OCI-LY1 (cell line): ENCODE data around the gene PIGV.

Experiments used
- H2AFZ ChIP-seq: fragments of 200-600 bp; sonication (generic), shearing (Covaris generic); 2 replicates; pipeline ENCODE4 v1.6.0; 2014; ENCODE audit warnings: antibody characterized with exemption, mild to moderate bottlenecking, low read length
- H3F3A ChIP-seq: fragments of 200-600 bp; sonication (generic), shearing (Covaris generic); 2 replicates; pipeline ENCODE4 v1.6.0; 2014; ENCODE audit warnings: mild to moderate bottlenecking, antibody characterized with exemption, low read length, moderate library complexity; ENCODE audit not compliant: insufficient read depth
- H3K27ac ChIP-seq: fragments of 200-600 bp; sonication (generic); 2 replicates; pipeline ENCODE4 v1.5.1; 2014; ENCODE audit warnings: low read length, mixed run types, mild to moderate bottlenecking, low read depth; ENCODE audit not compliant: poor library complexity, severe bottlenecking
- H3K27me3 ChIP-seq: fragments of 200-600 bp; sonication (generic); 2 replicates; pipeline ENCODE4 v1.6.0; 2014; ENCODE audit warnings: antibody characterized with exemption, mild to moderate bottlenecking, low read length, moderate library complexity; ENCODE audit not compliant: insufficient read depth
- H3K36me3 ChIP-seq: fragments of 200-600 bp; sonication (generic); 2 replicates; pipeline ENCODE4 v1.6.1; 2014; ENCODE audit warnings: mild to moderate bottlenecking, antibody characterized with exemption, low read length, moderate library complexity, mixed read lengths; ENCODE audit not compliant: insufficient read depth
- H3K4me1 ChIP-seq: fragments of 200-600 bp; sonication (generic); 2 replicates; pipeline ENCODE4 v1.5.1; 2014; ENCODE audit warnings: mild to moderate bottlenecking, low read length, moderate library complexity; ENCODE audit not compliant: insufficient read depth, severe bottlenecking
- H3K4me2 ChIP-seq: fragments of 200-600 bp; sonication (generic), shearing (Covaris generic); 2 replicates; pipeline ENCODE4 v1.6.1; 2014; ENCODE audit warnings: low read length
- H3K4me3 ChIP-seq: fragments of 200-600 bp; sonication (generic); 2 replicates; pipeline ENCODE4 v1.5.1; 2014; ENCODE audit warnings: low read length, low read depth, mild to moderate bottlenecking, mixed read lengths; ENCODE audit not compliant: poor library complexity, severe bottlenecking
- H3K79me2 ChIP-seq: fragments of 200-600 bp; shearing (Covaris generic); 2 replicates; pipeline ENCODE4 v1.6.1; 2016; ENCODE audit warnings: mixed run types, low read length, mixed read lengths; ENCODE audit not compliant: insufficient read depth
- H3K9ac ChIP-seq: fragments of 200-600 bp; sonication (generic), shearing (Covaris generic); 2 replicates; pipeline ENCODE4 v1.6.1; 2014; ENCODE audit warnings: mild to moderate bottlenecking, low read length, mixed read lengths
- H3K9me2 ChIP-seq: fragments of 200-600 bp; sonication (generic), shearing (Covaris generic); 2 replicates; pipeline ENCODE4 v1.6.1; 2014; ENCODE audit warnings: low read depth, mild to moderate bottlenecking, low read length, mixed read lengths
- H3K9me3 ChIP-seq: fragments of 200-600 bp; shearing (Covaris generic); 2 replicates; pipeline ENCODE4 v1.6.1; 2014; ENCODE audit warnings: low read length, mixed read lengths
- H4K20me1 ChIP-seq: fragments of 200-600 bp; sonication (generic), shearing (Covaris generic); 2 replicates; pipeline ENCODE4 v1.6.0; 2016; ENCODE audit warnings: mild to moderate bottlenecking, low read length; ENCODE audit not compliant: insufficient read depth
- CTCF ChIP-seq: fragments of 200-600 bp; sonication (generic), shearing (Covaris generic); IDR thresholded peaks from 2 replicates; pipeline ENCODE4 v1.5.1; 2017; ENCODE audit warnings: mild to moderate bottlenecking, antibody characterized with exemption, low read length, moderate library complexity, mixed read lengths
- EZH2 ChIP-seq: fragments of 200-600 bp; sonication (generic), shearing (Covaris generic); IDR thresholded peaks from 2 replicates; pipeline ENCODE4 v1.8.0; 2017; ENCODE audit warnings: borderline replicate concordance, mixed run types, mild to moderate bottlenecking, antibody characterized with exemption, low read length, moderate library complexity, mixed read lengths

PIGV gene

GRCh38 chr1:26761217-26761616 lies 26.5 kb upstream of the PIGV start:
- Histone ChIP-seq H3K9ac (no peak overlapping the region), H3K36me3 (peaks cover 86% of the 10 kb centered on the region), H2AFZ (no peak overlapping the region), H3K4me2 (no peak overlapping the region), H3K9me2 (no peaks in the 10 kb centered on the region), H3K4me3 (no peak overlapping the region), H3K27ac (no peak overlapping the region), H3K4me1 (no peaks in the 10 kb centered on the region), H3K9me3 (no peaks in the 10 kb centered on the region), H3K27me3 (no peaks in the 10 kb centered on the region), H3K79me2 (no peaks in the 10 kb centered on the region), H4K20me1 (no peaks in the 10 kb centered on the region), H3F3A (no peaks in the 10 kb centered on the region)
- TF ChIP-seq EZH2 (no peak), CTCF (no peak)

GRCh38 chr1:26767714-26768113 lies 20.0 kb upstream of the PIGV start:
- Histone ChIP-seq H3K9me2 (no peaks in the 10 kb centered on the region), H3K27ac (no peak overlapping the region), H3K36me3 (peaks cover 97% of the 10 kb centered on the region), H3K9ac (no peak overlapping the region), H3K79me2 (no peaks in the 10 kb centered on the region), H3K27me3 (no peaks in the 10 kb centered on the region), H3F3A (no peaks in the 10 kb centered on the region), H3K4me2 (no peak overlapping the region), H4K20me1 (no peaks in the 10 kb centered on the region), H3K9me3 (no peaks in the 10 kb centered on the region), H3K4me3 (no peak overlapping the region), H3K4me1 (no peaks in the 10 kb centered on the region), H2AFZ (no peak overlapping the region)
- TF ChIP-seq EZH2 (no peak), CTCF (no peak)

- Histone ChIP-seq H3K9me3 (no peaks in the 10 kb centered on the region), H3K27me3 (no peaks in the 10 kb centered on the region), H3K36me3 (peaks cover 98% of the 10 kb centered on the region), H3K9ac (no peak overlapping the region), H3F3A (no peaks in the 10 kb centered on the region), H3K4me3 (no peak overlapping the region), H4K20me1 (no peaks in the 10 kb centered on the region), H3K79me2 (no peaks in the 10 kb centered on the region), H3K27ac (no peak overlapping the region), H3K4me2 (no peak overlapping the region), H2AFZ (no peak overlapping the region), H3K9me2 (no peaks in the 10 kb centered on the region), H3K4me1 (no peaks in the 10 kb centered on the region)
- TF ChIP-seq EZH2 (no peak), CTCF (no peak)
Measured at GRCh38 chr1:26768755-26769154, 19.0 kb upstream of the PIGV start.
